Measurements from ENCODE around the gene FGF21. TPM values are rescaled to one million over a fixed set of nuclear protein-coding genes. Genes with fewer than 3 reads are reported as not detected.
"Not testable (repeated sequence)": the region's sequence is repeated elsewhere in the genome, so short reads cannot be mapped to it uniquely, and the experiment has no call there.

Gene FGF21
- total RNA-seq, 2 experiments from 2014 or later = not detected

DNA sequence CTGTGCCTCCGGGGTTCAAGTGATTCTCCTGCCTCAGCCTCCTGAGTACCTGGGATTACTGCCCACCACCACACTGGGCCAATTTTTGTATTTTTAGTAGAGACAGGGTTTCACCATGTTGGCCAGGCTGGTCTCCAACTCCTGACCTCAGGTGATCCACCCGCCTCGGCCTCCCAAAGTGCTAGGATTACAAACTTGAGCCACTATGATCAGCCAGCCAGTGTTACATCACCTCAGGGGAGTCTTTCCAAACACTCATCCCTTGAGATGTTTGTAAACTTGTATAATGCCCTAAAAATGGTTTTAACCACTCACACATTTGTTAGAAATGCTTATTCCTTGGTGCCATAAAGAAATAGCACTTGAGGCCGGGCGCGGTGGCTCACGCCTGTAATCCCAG lies 31.1 kb downstream of the FGF21 start:
- H3K36me3 Mint-ChIP-seq; intact Hi-C loops (cut with micrococcal nuclease); H3K27ac Mint-ChIP-seq; H3K4me3 Mint-ChIP-seq; POLR2A ChIA-PET; H3K4me1 Mint-ChIP-seq (ENCODE audit: low read depth); H3K9me3 Mint-ChIP-seq; DNase-seq: not testable (repeated sequence)
- H3K27me3 Mint-ChIP-seq = peaks cover 12% of the 10 kb centered on the region
- CTCF ChIA-PET = interaction anchor here (5.6 kb wide), 1 partner anchor 56 kb away, joined by 149 read pairs; no protein-coding TSS in a partner anchor

GRCh38 chr19:48787331-48787730 lies 32.0 kb downstream of the FGF21 start:
- H3K4me1 Mint-ChIP-seq (ENCODE audit: low read depth); POLR2A ChIA-PET; intact Hi-C loops (cut with micrococcal nuclease); H3K4me3 Mint-ChIP-seq; H3K36me3 Mint-ChIP-seq; H3K9me3 Mint-ChIP-seq; H3K27ac Mint-ChIP-seq; DNase-seq: not testable (repeated sequence)
- H3K27me3 Mint-ChIP-seq = peaks cover 11% of the 10 kb centered on the region
- CTCF ChIA-PET = interaction anchor here (0.6 to 5.6 kb wide), 33 partner anchors 10 to 505 kb away, joined by 3 to 149 read pairs (median 4); partner anchors contain the start of genes BCAT2, CA11, DHDH and GYS1

GRCh38 chr19:48793271-48793670 lies 37.9 kb downstream of the FGF21 start:
- Mint-ChIP-seq H3K9me3 (no peaks in the 10 kb centered on the region), H3K36me3 (no peaks in the 10 kb centered on the region), H3K27me3 (no peaks in the 10 kb centered on the region), H3K4me3 (no peak overlapping the region), H3K4me1 (ENCODE audit: low read depth) (peaks cover 7% of the 10 kb centered on the region), H3K27ac (no peak overlapping the region)
- POLR2A ChIA-PET = no interaction called here
- DNase-seq = no peak
- CTCF ChIA-PET = interaction anchor here (1.0 to 5.0 kb wide), 6 partner anchors 23 to 200 kb away, joined by 3 to 73 read pairs (median 4); partner anchors contain the start of genes GYS1, HSD17B14, NUCB1 and RUVBL2
- intact Hi-C loops (cut with micrococcal nuclease) = no loop called here

DNA sequence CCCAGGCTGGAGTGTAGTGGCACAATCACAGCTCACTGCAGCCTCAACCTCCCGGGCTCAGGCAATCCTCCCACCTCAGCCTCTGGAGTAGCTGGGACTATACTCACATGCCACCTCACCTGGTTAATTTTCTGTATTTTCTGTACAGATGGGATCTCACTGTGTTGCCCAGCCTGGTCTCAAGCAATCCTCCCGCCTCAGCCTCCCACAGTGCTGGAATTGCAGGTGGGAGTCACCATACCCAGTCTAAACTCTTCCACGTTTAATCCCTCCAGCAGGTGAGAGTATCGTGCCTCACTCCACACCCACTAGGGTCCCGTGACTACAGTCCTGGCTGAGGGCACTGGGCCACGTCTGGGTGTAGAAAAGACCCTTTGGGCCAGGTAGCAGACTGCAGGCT lies 39.0 kb downstream of the FGF21 start:
- Mint-ChIP-seq H3K36me3 (no peaks in the 10 kb centered on the region), H3K4me3 (no peak overlapping the region), H3K4me1 (ENCODE audit: low read depth) (peaks cover 7% of the 10 kb centered on the region), H3K27me3 (no peaks in the 10 kb centered on the region), H3K9me3 (no peaks in the 10 kb centered on the region), H3K27ac (no peak overlapping the region)
- no peak for DNase-seq
- intact Hi-C loops (cut with micrococcal nuclease) = loop anchor here (2.0 kb wide), 2 partner anchors 17 to 177 kb away; partner anchors contain the start of gene BCAT2
- CTCF ChIA-PET = interaction anchor here (0.6 to 5.0 kb wide), 10 partner anchors 12 to 403 kb away, joined by 3 to 73 read pairs (median 9); partner anchors contain the start of genes FTL, GYS1, HSD17B14 and KDELR1
- POLR2A ChIA-PET = no interaction called here

GRCh38 chr19:48795055-48795684 lies 39.8 kb downstream of the FGF21 start:
- intact Hi-C loops (cut with micrococcal nuclease) = loop anchor here (1.0 to 5.0 kb wide), 5 partner anchors 16 to 198 kb away; partner anchors contain the start of genes BCAT2, CA11, GYS1 and RUVBL2
- POLR2A ChIA-PET = interaction anchor here (0.8 to 1.5 kb wide), 2 partner anchors 42 to 197 kb away, joined by 3 to 4 read pairs; partner anchors contain the start of gene HSD17B14
- DNase-seq = peak; percentile 89
- peak overlapping the region; percentile 84 for H3K27ac Mint-ChIP-seq
- H3K4me1 Mint-ChIP-seq (ENCODE audit: low read depth) = peaks cover 7% of the 10 kb centered on the region
- H3K4me3 Mint-ChIP-seq = peak overlapping the region; percentile 89
- H3K36me3 Mint-ChIP-seq = no peaks in the 10 kb centered on the region
- H3K27me3 Mint-ChIP-seq = no peaks in the 10 kb centered on the region
- H3K9me3 Mint-ChIP-seq = no peaks in the 10 kb centered on the region
- CTCF ChIA-PET = interaction anchor here (0.5 to 5.0 kb wide), 42 partner anchors 10 to 586 kb away, joined by 3 to 73 read pairs (median 5); partner anchors contain the start of genes BAX, BCAT2, DHDH and FTL

DNA sequence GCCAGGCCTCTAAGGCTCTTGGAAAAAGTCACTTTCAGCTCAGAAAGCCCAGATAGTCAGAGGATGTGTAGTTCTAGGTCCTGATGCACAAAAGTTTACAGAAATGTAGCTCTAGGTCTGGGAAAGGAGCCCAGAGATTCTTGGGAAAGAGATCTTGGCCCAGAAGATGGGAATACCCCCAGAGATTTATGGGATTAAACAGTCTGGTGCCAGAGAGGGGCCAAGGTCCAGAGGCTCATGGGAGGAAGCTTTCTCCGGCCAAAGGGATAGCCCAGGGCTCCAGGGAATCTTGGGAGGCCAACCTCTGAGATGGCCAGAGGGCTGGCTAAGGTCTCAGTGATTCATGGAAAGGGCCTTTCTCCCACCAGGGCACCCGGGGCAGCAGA lies 40.4 kb downstream of the FGF21 start:
- Mint-ChIP-seq H3K4me3 (peak overlapping the region; percentile 89), H3K4me1 (ENCODE audit: low read depth) (peaks cover 7% of the 10 kb centered on the region), H3K9me3 (no peaks in the 10 kb centered on the region), H3K36me3 (no peaks in the 10 kb centered on the region), H3K27ac (peak overlapping the region; percentile 84), H3K27me3 (no peaks in the 10 kb centered on the region)
- CTCF ChIA-PET = interaction anchor here (0.5 to 5.0 kb wide), 40 partner anchors 9 to 586 kb away, joined by 3 to 73 read pairs (median 5); partner anchors contain the start of genes BAX, BCAT2, DHDH and FTL
- intact Hi-C loops (cut with micrococcal nuclease) = loop anchor here (1.0 to 5.0 kb wide), 5 partner anchors 15 to 198 kb away; partner anchors contain the start of genes BCAT2, CA11, GYS1 and RUVBL2
- POLR2A ChIA-PET = interaction anchor here (0.8 to 1.5 kb wide), 2 partner anchors 41 to 196 kb away, joined by 3 to 4 read pairs; partner anchors contain the start of gene HSD17B14
- no peak for DNase-seq

DNA sequence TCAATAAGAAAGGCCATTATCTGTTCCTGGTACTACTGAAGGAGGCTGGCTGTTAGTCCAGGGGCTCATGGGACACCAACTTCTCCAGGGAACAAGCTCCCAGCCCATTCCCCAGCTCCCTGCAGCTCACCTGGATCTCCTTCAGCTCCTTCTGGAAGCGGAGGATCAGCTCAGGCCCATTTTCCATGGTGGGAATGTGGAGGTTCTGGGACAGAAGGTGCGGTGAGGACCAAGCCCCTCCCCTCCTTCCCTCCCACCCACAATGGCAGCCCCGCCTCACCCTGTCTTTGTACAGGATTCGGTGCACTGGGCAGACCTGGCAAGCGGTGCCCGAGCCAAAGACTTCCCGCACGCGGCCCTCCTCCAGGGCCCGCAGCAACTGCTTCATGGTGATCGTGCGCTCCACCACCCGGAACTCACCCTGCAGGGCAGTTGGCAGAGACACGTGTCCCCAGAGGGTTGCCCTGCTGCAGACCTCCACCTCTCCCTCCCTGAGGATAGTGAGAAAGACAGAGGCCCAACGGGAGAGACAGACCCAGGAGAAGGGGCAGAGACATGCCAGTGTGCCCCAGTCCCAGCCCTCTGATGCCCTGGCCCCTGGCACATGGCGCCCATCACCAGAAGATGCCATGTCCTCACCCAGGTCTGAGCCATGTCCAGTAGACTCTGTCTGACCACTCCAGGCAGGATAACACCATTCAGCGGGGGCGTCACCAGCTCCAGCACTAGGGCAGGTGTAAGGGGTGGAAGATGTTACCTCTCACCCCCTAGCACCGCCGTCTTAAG lies 41.2 kb downstream of the FGF21 start:
- ChIA-PET POLR2A (interaction anchor here (1.5 kb wide), 1 partner anchor 40 kb away, joined by 4 read pairs; the partner anchor contains the start of gene HSD17B14), CTCF (interaction anchor here (1.2 to 5.0 kb wide), 13 partner anchors 9 to 202 kb away, joined by 4 to 73 read pairs (median 7); partner anchors contain the start of genes BCAT2, FTL, GYS1 and RUVBL2)
- Mint-ChIP-seq H3K4me3 (no peak overlapping the region), H3K36me3 (no peaks in the 10 kb centered on the region), H3K9me3 (no peaks in the 10 kb centered on the region), H3K27me3 (no peaks in the 10 kb centered on the region), H3K4me1 (ENCODE audit: low read depth) (peaks cover 7% of the 10 kb centered on the region), H3K27ac (no peak overlapping the region)
- no peak for DNase-seq
- intact Hi-C loops (cut with micrococcal nuclease) = loop anchor here (5.0 kb wide), 1 partner anchor 149 kb away; the partner anchor contains the start of gene CA11

- peaks cover 7% of the 10 kb centered on the region for H3K4me1 Mint-ChIP-seq (ENCODE audit: low read depth)
- H3K27me3 Mint-ChIP-seq = no peaks in the 10 kb centered on the region
- H3K27ac Mint-ChIP-seq = no peak overlapping the region
- H3K36me3 Mint-ChIP-seq = no peaks in the 10 kb centered on the region
- no peaks in the 10 kb centered on the region for H3K9me3 Mint-ChIP-seq
- intact Hi-C loops (cut with micrococcal nuclease) = loop anchor here (5.0 kb wide), 1 partner anchor 150 kb away; the partner anchor contains the start of gene CA11
- H3K4me3 Mint-ChIP-seq = no peak overlapping the region
- no peak for DNase-seq
- ChIA-PET POLR2A (no interaction called here), CTCF (interaction anchor here (0.6 to 5.0 kb wide), 3 partner anchors 9 to 175 kb away, joined by 3 to 73 read pairs (median 9); no protein-coding TSS in a partner anchor)
Observed at GRCh38 chr19:48797103-48797502, 41.8 kb downstream of the FGF21 start.

- no peaks in the 10 kb centered on the region for H3K36me3 Mint-ChIP-seq
- H3K27me3 Mint-ChIP-seq = no peaks in the 10 kb centered on the region
- no peaks in the 10 kb centered on the region for H3K9me3 Mint-ChIP-seq
- H3K27ac Mint-ChIP-seq = no peak overlapping the region
- peaks cover 7% of the 10 kb centered on the region for H3K4me1 Mint-ChIP-seq (ENCODE audit: low read depth)
- intact Hi-C loops (cut with micrococcal nuclease) = loop anchor here (5.0 kb wide), 1 partner anchor 152 kb away; the partner anchor contains the start of gene CA11
- ChIA-PET POLR2A (no interaction called here), CTCF (interaction anchor here (1.2 to 1.7 kb wide), 2 partner anchors 11 to 43 kb away, joined by 6 to 7 read pairs; no protein-coding TSS in a partner anchor)
- DNase-seq = no peak
- H3K4me3 Mint-ChIP-seq = no peak overlapping the region
Observed at GRCh38 chr19:48798937-48799336, 43.6 kb downstream of the FGF21 start.

- intact Hi-C loops (cut with micrococcal nuclease) = loop anchor here (5.0 kb wide), 1 partner anchor 152 kb away; the partner anchor contains the start of gene CA11
- peaks cover 4% of the 10 kb centered on the region for H3K4me1 Mint-ChIP-seq (ENCODE audit: low read depth)
- H3K27me3 Mint-ChIP-seq = no peaks in the 10 kb centered on the region
- no peaks in the 10 kb centered on the region for H3K9me3 Mint-ChIP-seq
- no peak for DNase-seq
- H3K27ac Mint-ChIP-seq = no peak overlapping the region
- H3K4me3 Mint-ChIP-seq = no peak overlapping the region
- ChIA-PET POLR2A (no interaction called here), CTCF (interaction anchor here (1.2 to 1.7 kb wide), 2 partner anchors 12 to 42 kb away, joined by 6 to 7 read pairs; no protein-coding TSS in a partner anchor)
- no peaks in the 10 kb centered on the region for H3K36me3 Mint-ChIP-seq
Observed at GRCh38 chr19:48799358-48800300, 44.3 kb downstream of the FGF21 start.

- H3K4me1 Mint-ChIP-seq (ENCODE audit: low read depth) = no peaks in the 10 kb centered on the region
- H3K4me3 Mint-ChIP-seq = no peak overlapping the region
- no peaks in the 10 kb centered on the region for H3K36me3 Mint-ChIP-seq
- ChIA-PET CTCF (interaction anchor here (2.0 to 2.6 kb wide), 2 partner anchors 14 to 40 kb away, joined by 7 to 8 read pairs; no protein-coding TSS in a partner anchor), POLR2A (no interaction called here)
- DNase-seq = no peak
- no peaks in the 10 kb centered on the region for H3K9me3 Mint-ChIP-seq
- intact Hi-C loops (cut with micrococcal nuclease) = no loop called here
- no peak overlapping the region for H3K27ac Mint-ChIP-seq
- H3K27me3 Mint-ChIP-seq = no peaks in the 10 kb centered on the region
Observed at GRCh38 chr19:48802623-48803022, 47.3 kb downstream of the FGF21 start.

All from activated CD4-positive, alpha-beta memory T cell treated with anti-CD3 and anti-CD28 coated beads for 36 hours (primary cell).